ENCODE data around the gene AP3B1. TPM values are rescaled to one million over a fixed set of nuclear protein-coding genes. Genes with fewer than 3 reads are reported as not detected.

AP3B1 gene
- total RNA-seq, 1 experiment from 2014 or later: 41.8 TPM

DNA sequence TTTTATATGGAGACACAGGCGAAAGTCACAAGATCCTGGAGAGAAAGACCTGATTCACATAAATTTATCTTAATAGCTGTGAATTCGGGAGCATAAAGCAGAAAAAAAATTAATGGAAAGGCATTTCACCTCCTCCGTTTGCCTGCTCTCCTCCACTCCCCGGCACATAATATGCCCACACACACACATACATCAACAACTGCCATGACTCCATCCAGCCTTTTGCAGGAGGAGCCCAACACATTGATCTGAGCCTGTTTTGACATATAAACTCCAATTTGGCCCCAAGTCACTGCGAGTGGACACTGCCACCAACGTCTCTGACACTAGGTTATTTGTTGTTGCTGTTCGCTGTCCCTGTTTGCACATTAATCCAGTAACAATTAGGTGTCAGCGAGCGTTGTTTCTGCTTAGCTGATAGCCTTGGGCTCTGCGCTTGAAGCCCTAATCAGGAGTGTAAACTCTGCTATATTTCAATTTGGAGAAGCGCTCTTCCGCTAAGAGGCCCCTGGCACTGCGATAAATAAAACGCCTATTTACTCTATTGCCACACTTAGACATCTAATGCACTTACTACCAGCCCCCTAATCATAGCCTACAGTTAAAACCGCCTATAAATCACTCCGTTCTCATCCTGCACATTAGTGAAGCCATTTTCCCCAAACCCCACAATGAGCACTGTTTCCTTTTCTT, 322.6 kb downstream of the AP3B1 start:
- Histone ChIP-seq H3K27ac (ENCODE audit: insufficient read length, low read depth, low read length) (no peak overlapping the region), H2BK120ac (ENCODE audit: low read depth, low read length, poor library complexity, severe bottlenecking) (no peak overlapping the region), H3K79me1 (ENCODE audit: insufficient read depth, low read depth, low read length, poor library complexity, severe bottlenecking) (no peaks in the 10 kb centered on the region), H3K56ac (ENCODE audit: insufficient read length, low read depth, low read length) (no peak overlapping the region), H4K20me1 (ENCODE audit: control insufficient read depth, insufficient read depth, insufficient read length) (no peaks in the 10 kb centered on the region), H3K18ac (ENCODE audit: insufficient read length, low read depth, low read length) (no peak overlapping the region), H2AK5ac (ENCODE audit: insufficient read length, low read length) (no peak overlapping the region), H3K4me1 (ENCODE audit: insufficient read depth, low read length) (no peaks in the 10 kb centered on the region), H3K4ac (ENCODE audit: low read depth, low read length) (no peak overlapping the region), H2BK12ac (ENCODE audit: insufficient read length, low read depth, low read length) (no peak overlapping the region), H2BK5ac (ENCODE audit: insufficient read length, low read length) (no peak overlapping the region), H3K79me2 (ENCODE audit: insufficient read depth, low read length) (no peaks in the 10 kb centered on the region), H3K9me3 (ENCODE audit: control insufficient read depth, low read depth, low read length) (no peaks in the 10 kb centered on the region), H3K14ac (ENCODE audit: insufficient read depth, low read length) (no peak overlapping the region), H2AFZ (ENCODE audit: low read length) (no peak overlapping the region), H3K27me3 (ENCODE audit: insufficient read depth, low read length) (peaks cover 48% of the 10 kb centered on the region), H2BK20ac (ENCODE audit: low read depth, low read length, poor library complexity, severe bottlenecking) (no peak overlapping the region), H3K9ac (ENCODE audit: extremely low read depth, insufficient read length, low read length) (no peak overlapping the region), H3K23me2 (ENCODE audit: insufficient read length, low read depth, low read length, poor library complexity, severe bottlenecking) (peaks cover 8% of the 10 kb centered on the region), H3K4me2 (ENCODE audit: insufficient read depth, insufficient read length, low read length) (peak overlapping the region; percentile 52), H2BK15ac (ENCODE audit: low read depth, low read length) (no peak overlapping the region), H4K5ac (ENCODE audit: insufficient read length, low read depth, low read length) (no peak overlapping the region), H4K8ac (replicated peaks; ENCODE audit: insufficient read length, low read depth, low read length) (no peak overlapping the region), H4K91ac (ENCODE audit: insufficient read length, low read depth, low read length) (no peak overlapping the region), H3K23ac (ENCODE audit: insufficient read length, low read depth, low read length) (no peak overlapping the region), H3T11ph (ENCODE audit: low read length) (no peak overlapping the region)
- no peak for DNase-seq
- peak overlapping the region; percentile 22 to 62; a peak in 3 of 5 replicates for H3K4me3 Mint-ChIP-seq
- TF ChIP-seq, protein P1, sequence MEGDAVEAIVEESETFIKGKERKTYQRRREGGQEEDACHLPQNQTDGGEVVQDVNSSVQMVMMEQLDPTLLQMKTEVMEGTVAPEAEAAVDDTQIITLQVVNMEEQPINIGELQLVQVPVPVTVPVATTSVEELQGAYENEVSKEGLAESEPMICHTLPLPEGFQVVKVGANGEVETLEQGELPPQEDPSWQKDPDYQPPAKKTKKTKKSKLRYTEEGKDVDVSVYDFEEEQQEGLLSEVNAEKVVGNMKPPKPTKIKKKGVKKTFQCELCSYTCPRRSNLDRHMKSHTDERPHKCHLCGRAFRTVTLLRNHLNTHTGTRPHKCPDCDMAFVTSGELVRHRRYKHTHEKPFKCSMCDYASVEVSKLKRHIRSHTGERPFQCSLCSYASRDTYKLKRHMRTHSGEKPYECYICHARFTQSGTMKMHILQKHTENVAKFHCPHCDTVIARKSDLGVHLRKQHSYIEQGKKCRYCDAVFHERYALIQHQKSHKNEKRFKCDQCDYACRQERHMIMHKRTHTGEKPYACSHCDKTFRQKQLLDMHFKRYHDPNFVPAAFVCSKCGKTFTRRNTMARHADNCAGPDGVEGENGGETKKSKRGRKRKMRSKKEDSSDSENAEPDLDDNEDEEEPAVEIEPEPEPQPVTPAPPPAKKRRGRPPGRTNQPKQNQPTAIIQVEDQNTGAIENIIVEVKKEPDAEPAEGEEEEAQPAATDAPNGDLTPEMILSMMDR (conservative IDR thresholded peaks at IDR 0.05): no peak
- H3K27me3 Mint-ChIP-seq (ENCODE audit: low read depth): peaks cover 100% of the 10 kb centered on the region
- peaks cover 7 to 14% of the 10 kb centered on the region in 2 experiments for H3K4me1 Mint-ChIP-seq
- no peaks in the 10 kb centered on the region for H3K36me3 Mint-ChIP-seq (ENCODE audit: insufficient read depth in 1 of 3, low read depth in 3 of 3)
- H3K9me3 Mint-ChIP-seq: no peaks in the 10 kb centered on the region; a peak in 1 of 5 replicates
- no CpG with 5 or more reads among the region's 16 CpGs for WGBS (ENCODE audit: extremely low coverage, insufficient read length, low lambda C conversion rate)
- no peak overlapping the region for H3K27ac Mint-ChIP-seq

All from H9 (cell line).